CD4-positive, alpha-beta T cell (primary cell): ENCODE results near the gene NAPB. TPM values are rescaled to one million over a fixed set of nuclear protein-coding genes. Genes with fewer than 3 reads are reported as not detected.

ENCODE experiments used
- ATAC-seq: fragments of 200-7000 bp; cut with Tn5 transposase; one replicate; pipeline ENCODE4 v1.10.0; 2022; ENCODE audit warnings: mild to moderate bottlenecking; ENCODE audit not compliant: poor library complexity
- CTCF ChIA-PET: fragments of 350-600 bp; sonication (Branson Sonifier 250); formaldehyde crosslinking; loops from one replicate; lab custom pipeline; 2021; ENCODE audit warnings: antibody characterized with exemption, inconsistent platforms; lab: Charles Lee
- POLR2A ChIA-PET: fragments of 350-600 bp; sonication (Branson Sonifier 250); formaldehyde crosslinking; loops from one replicate; lab custom pipeline; 2021; ENCODE audit warnings: antibody characterized with exemption, inconsistent platforms; lab: Charles Lee
- DNase-seq, 14 experiments: peaks; one replicate each; pipeline ENCODE4 v3.0.0-alpha.2; 2013 to 2020; ENCODE audit warnings: mixed read lengths in 2 of 14
- H3K27ac ChIP-seq, 2 donors: one replicate each; pipeline versions ENCODE4 v1.5.1 to v1.7.0; 2013; ENCODE audit warnings: low read length in 2 of 2, low read depth in 1 of 2, mild to moderate bottlenecking in 1 of 2
- H3K27me3 ChIP-seq, 2 experiments: 1 replicate in 1 of 2; 2 replicates in 1 of 2; pipeline versions ENCODE4 v1.6.1 to v1.7.0; 2013; ENCODE audit warnings: low read length in 2 of 2, control low read depth in 1 of 2, mild to moderate bottlenecking in 1 of 2, moderate library complexity in 1 of 2; ENCODE audit not compliant: insufficient read depth in 2 of 2, control insufficient read depth in 1 of 2
- H3K36me3 ChIP-seq: one replicate; pipeline ENCODE4 v1.6.1; 2013; ENCODE audit warnings: low read length, control low read depth; ENCODE audit not compliant: insufficient read depth
- H3K4me1 ChIP-seq: one replicate; pipeline ENCODE4 v1.6.1; 2013; ENCODE audit warnings: low read length, control low read depth; ENCODE audit not compliant: insufficient read depth
- H3K4me3 ChIP-seq: one replicate; pipeline ENCODE4 v1.5.1; 2013; ENCODE audit warnings: mild to moderate bottlenecking, low read length, moderate library complexity
- H3K9me3 ChIP-seq, 2 experiments: 1 replicate in 1 of 2; 2 replicates in 1 of 2; pipeline versions ENCODE4 v1.6.1 to v1.7.0; 2013; ENCODE audit warnings: low read length in 2 of 2, mild to moderate bottlenecking in 2 of 2, control low read depth in 1 of 2, moderate library complexity in 1 of 2; ENCODE audit not compliant: control insufficient read depth in 1 of 2, insufficient read depth in 1 of 2
- H3K27ac Mint-ChIP-seq: one replicate; pipeline ENCODE4 v1.8.0; 2020; ENCODE audit warnings: mixed read lengths
- H3K27me3 Mint-ChIP-seq: one replicate; pipeline ENCODE4 v1.8.0; 2021; ENCODE audit warnings: mixed read lengths
- H3K36me3 Mint-ChIP-seq: one replicate; pipeline ENCODE4 v1.8.0; 2021; ENCODE audit warnings: low read depth, mixed read lengths
- H3K4me1 Mint-ChIP-seq: one replicate; pipeline ENCODE4 v1.8.0; 2021; ENCODE audit warnings: low read depth, mixed read lengths
- H3K4me3 Mint-ChIP-seq: one replicate; pipeline ENCODE4 v1.8.0; 2020; ENCODE audit warnings: mild to moderate bottlenecking, mixed read lengths
- H3K9me3 Mint-ChIP-seq: one replicate; pipeline ENCODE4 v1.8.0; 2020; ENCODE audit warnings: mixed read lengths
- CTCF ChIP-seq: fragments of 200-600 bp; IDR thresholded peaks from one replicate; pipeline ENCODE4 v1.8.0; 2022; ENCODE audit warnings: antibody characterized with exemption, mild to moderate bottlenecking
- intact Hi-C, 2 experiments: fragments of 100-400 bp; cut with DNase I in 1 of 2; cut with micrococcal nuclease in 1 of 2; formaldehyde crosslinking; loops; one replicate each; pipeline versions ENCODE4 v1.15.1 to v1.9.0; 2023 to 2025; cut with DNase I, micrococcal nuclease
- total RNA-seq, 174 experiments: library from RNA in 2 of 174; stranded (reverse) in 2 of 174; gene quantifications; one replicate each; pipeline ENCODE4 v1.2.3 and lab custom pipeline; 2021 to 2026

NAPB gene
- total RNA-seq, 2 experiments from 2014 or later = 7.5 to 8.9 TPM

DNA sequence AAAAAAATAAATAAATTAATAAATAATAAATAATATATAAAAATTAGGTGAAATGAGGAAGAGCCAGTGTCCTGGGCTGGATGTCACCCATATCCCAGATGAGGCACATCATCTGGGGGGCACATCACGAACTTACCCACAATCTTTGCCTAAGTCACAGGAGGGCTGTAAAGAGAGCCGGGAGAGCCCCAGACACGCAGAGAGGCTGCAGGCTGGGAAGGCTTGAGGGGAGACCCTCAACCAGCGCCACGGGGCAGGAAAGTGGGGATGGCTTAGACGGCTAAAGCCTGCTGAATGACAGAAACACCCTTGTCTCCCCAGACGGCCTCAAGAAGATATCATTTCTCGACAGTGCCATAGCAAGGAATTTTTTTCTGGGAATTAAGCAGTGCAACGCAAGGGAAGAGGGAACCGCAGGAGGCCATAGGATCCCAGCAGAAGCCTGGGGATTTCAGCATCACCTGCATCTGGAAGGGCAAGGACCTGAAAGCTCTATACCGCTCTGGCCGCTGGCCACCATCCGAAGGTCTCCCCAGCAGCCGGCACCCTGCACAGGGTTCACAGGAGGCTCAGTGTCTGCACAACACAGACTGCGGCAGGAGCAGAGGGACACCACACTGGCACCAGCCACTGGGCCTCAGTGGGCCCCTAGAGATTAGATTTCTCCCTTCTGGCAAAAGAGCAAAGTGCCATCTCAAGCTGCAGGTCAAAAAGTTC lies 93.5 kb downstream of the NAPB start:
- POLR2A ChIA-PET = no interaction called here
- intact Hi-C loops = no loop called here
- ATAC-seq = no peak
- no peaks in the 10 kb centered on the region for H3K27me3 ChIP-seq
- no peak overlapping the region for H3K4me3 ChIP-seq
- Mint-ChIP-seq H3K27me3 (no peaks in the 10 kb centered on the region), H3K9me3 (no peaks in the 10 kb centered on the region), H3K27ac (no peak overlapping the region), H3K4me3 (no peak overlapping the region), H3K4me1 (no peaks in the 10 kb centered on the region), H3K36me3 (no peaks in the 10 kb centered on the region)
- no peaks in the 10 kb centered on the region for H3K36me3 ChIP-seq
- no peaks in the 10 kb centered on the region for H3K9me3 ChIP-seq
- CTCF ChIA-PET = no interaction called here
- no peak for DNase-seq
- no peak for TF ChIP-seq CTCF
- H3K4me1 ChIP-seq = no peaks in the 10 kb centered on the region
- no peak overlapping the region for H3K27ac ChIP-seq

DNA sequence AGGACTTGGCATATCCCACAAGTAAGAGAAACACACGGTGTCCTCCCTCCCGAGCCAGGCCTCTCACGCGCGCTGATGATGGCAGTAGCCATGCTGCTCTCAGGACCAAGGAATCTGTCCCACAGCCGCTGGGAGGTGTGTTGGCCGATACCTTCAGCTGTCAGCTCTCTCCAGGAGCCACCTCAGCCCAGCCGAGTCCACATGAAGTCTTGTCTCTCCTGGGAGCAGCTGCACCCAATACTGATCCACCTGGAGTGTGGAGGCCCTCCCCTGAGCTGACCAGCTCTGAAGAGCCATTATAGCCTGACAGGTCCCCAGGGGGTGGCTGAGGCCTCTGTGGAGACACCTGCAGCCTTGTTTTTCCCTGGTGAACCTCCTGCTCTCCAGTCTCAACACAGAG lies 94.5 kb downstream of the NAPB start:
- ATAC-seq (no peak), DNase-seq (no peak)
- ChIA-PET POLR2A (no interaction called here), CTCF (no interaction called here)
- no peak overlapping the region for H3K27ac ChIP-seq
- no peak overlapping the region for H3K27ac Mint-ChIP-seq
- no peaks in the 10 kb centered on the region for H3K9me3 ChIP-seq
- H3K9me3 Mint-ChIP-seq = no peaks in the 10 kb centered on the region
- no peaks in the 10 kb centered on the region for H3K4me1 ChIP-seq
- intact Hi-C loops = no loop called here
- no peaks in the 10 kb centered on the region for H3K27me3 ChIP-seq
- H3K4me3 ChIP-seq = no peak overlapping the region
- no peaks in the 10 kb centered on the region for H3K4me1 Mint-ChIP-seq
- H3K36me3 ChIP-seq = no peaks in the 10 kb centered on the region
- no peak overlapping the region for H3K4me3 Mint-ChIP-seq
- no peaks in the 10 kb centered on the region for H3K36me3 Mint-ChIP-seq
- no peaks in the 10 kb centered on the region for H3K27me3 Mint-ChIP-seq
- no peak for TF ChIP-seq CTCF

DNA sequence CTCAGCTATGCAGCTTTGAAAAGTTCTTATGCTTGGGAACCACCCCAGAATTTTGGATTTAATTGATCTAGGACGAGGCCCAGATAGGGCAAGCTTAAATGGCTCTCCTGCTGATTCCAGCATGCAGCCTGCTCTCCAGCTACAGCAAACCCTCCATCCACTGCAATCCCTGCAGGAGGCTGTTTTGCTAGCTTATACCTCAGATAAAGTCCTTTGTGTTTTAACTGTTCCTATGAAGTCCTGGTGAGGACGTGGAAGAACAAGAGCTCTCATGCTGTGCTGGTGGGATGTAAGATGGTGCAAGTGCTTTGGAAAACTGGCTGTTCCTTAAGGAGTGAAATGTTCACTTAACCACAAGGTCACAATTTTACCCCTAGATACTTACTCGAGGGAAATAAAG lies 96.2 kb downstream of the NAPB start:
- Histone ChIP-seq H3K4me1 (no peaks in the 10 kb centered on the region), H3K4me3 (no peak overlapping the region), H3K27me3 (peaks cover 0 to 3% of the 10 kb centered on the region in 2 experiments), H3K27ac (no peak overlapping the region), H3K36me3 (no peaks in the 10 kb centered on the region), H3K9me3 (no peaks in the 10 kb centered on the region)
- no peak for TF ChIP-seq CTCF
- Mint-ChIP-seq H3K9me3 (no peaks in the 10 kb centered on the region), H3K27me3 (no peaks in the 10 kb centered on the region), H3K4me3 (no peak overlapping the region), H3K27ac (no peak overlapping the region), H3K36me3 (no peaks in the 10 kb centered on the region), H3K4me1 (no peaks in the 10 kb centered on the region)
- intact Hi-C loops = no loop called here
- DNase-seq (no peak), ATAC-seq (no peak)
- ChIA-PET POLR2A (no interaction called here), CTCF (no interaction called here)

Other genes with a start within 250 kb of the NAPB start
- 10 to 100 TPM; 55.4 to 57.1 TPM for gene NXT1, start 70.7 kb downstream of the NAPB start, total RNA-seq
- gene GZF1, start 59.3 kb downstream of the NAPB start, total RNA-seq = 10 to 100 TPM; 38.1 to 43.6 TPM
- not detected for gene CSTL1, start 18.2 kb upstream of the NAPB start, total RNA-seq
- not detected for gene CST11, start 31.4 kb upstream of the NAPB start, total RNA-seq
- not detected for gene CST8, start 69.6 kb upstream of the NAPB start, total RNA-seq
- gene CST9L, start 147.0 kb upstream of the NAPB start, total RNA-seq = not detected
- gene CST9, start 184.4 kb upstream of the NAPB start, total RNA-seq = not detected
- 10 to 100 TPM; 21.8 to 24.2 TPM for gene CST3, start 216.5 kb upstream of the NAPB start, total RNA-seq